A549 (cell line): ENCODE measurements around the gene SYTL2. TPM values are rescaled to one million over a fixed set of nuclear protein-coding genes. Genes with fewer than 3 reads are reported as not detected.
A peak's percentile ranks its signal among the peaks of the same experiment; 100 is the strongest.

ENCODE experiments used
- ATAC-seq, 2 experiments: fragments of 200-7000 bp in 1 of 2; fragments of >200 bp in 1 of 2; cut with Nextera tagmentation in 1 of 2; cut with Tn5 transposase in 1 of 2; 3 replicates each; pipeline versions ENCODE4 v1.8.0 to v1.9.1; 2018 to 2020; ENCODE audit warnings: mild to moderate bottlenecking in 1 of 2, moderate library complexity in 1 of 2
- CTCF ChIA-PET: fragments of 300-600 bp; sonication (Branson Sonifier 250); formaldehyde crosslinking; extraction: SDS; loops from one replicate; lab custom pipeline; 2021; ENCODE audit warnings: antibody characterized with exemption, inconsistent platforms; lab: Yijun Ruan, JAX
- POLR2A ChIA-PET: fragments of 350-600 bp; formaldehyde crosslinking; extraction: SDS; loops from one replicate; lab custom pipeline; 2021; ENCODE audit warnings: antibody characterized with exemption, inconsistent platforms; lab: Yijun Ruan, JAX
- DNase-seq, 2 experiments: peaks; one replicate each; pipeline versions ENCODE4 v3.0.0 to v3.0.0-alpha.2; 2011 to 2016; ENCODE audit warnings: low read depth in 1 of 2, low spot score in 1 of 2
- FAIRE-seq: peaks from 2 replicates; lab custom pipeline; 2011; peaks lifted over from hg19 to GRCh38; lab: Jason Lieb, UNC
- H3K27ac ChIP-seq, 2 experiments: fragments of >200 bp; sonication (Bioruptor Twin); formaldehyde crosslinking; 3 replicates each; pipeline ENCODE4 v1.5.1; 2016 to 2017
- H3K4me1 ChIP-seq: fragments of >200 bp; sonication (Bioruptor Twin); formaldehyde crosslinking; 3 replicates; pipeline ENCODE4 v1.6.1; 2016
- H3K4me2 ChIP-seq: fragments of >200 bp; sonication (Bioruptor Twin); formaldehyde crosslinking; 3 replicates; pipeline ENCODE4 v1.6.1; 2016
- H3K4me3 ChIP-seq: fragments of >200 bp; sonication (Bioruptor Twin); formaldehyde crosslinking; 3 replicates; pipeline ENCODE4 v1.5.1; 2016
- H3K9me3 ChIP-seq: fragments of >200 bp; sonication (Bioruptor Twin); formaldehyde crosslinking; 3 replicates; pipeline ENCODE4 v1.6.1; 2016
- ATOH8 ChIP-seq: fragments of 250-450 bp; sonication (Bioruptor Pico); IDR thresholded peaks from 2 replicates; pipeline ENCODE4 v1.5.0; 2020; ENCODE audit warnings: low read depth, mild to moderate bottlenecking, moderate library complexity
- BCL3 ChIP-seq: fragments of >200 bp; sonication (Bioruptor Twin); formaldehyde crosslinking; IDR thresholded peaks from 3 replicates; pipeline ENCODE4 v1.6.1; 2016
- CBX2 ChIP-seq: fragments of 200-600 bp; sonication (generic); IDR thresholded peaks from 2 replicates; pipeline ENCODE4 v1.6.1; 2016; ENCODE audit warnings: low read depth, mild to moderate bottlenecking, borderline replicate concordance
- CHD2 ChIP-seq: fragments of 150-350 bp; IDR thresholded peaks from 2 replicates; pipeline ENCODE4 v1.6.1; 2014; ENCODE audit warnings: low read length; ENCODE audit not compliant: partially characterized antibody
- CTCF ChIP-seq: fragments of >200 bp; sonication (Bioruptor Twin); formaldehyde crosslinking; IDR thresholded peaks from 3 replicates; pipeline ENCODE4 v1.5.1; 2016
- E2F6 ChIP-seq: IDR thresholded peaks from 2 replicates; pipeline ENCODE4 v1.6.1; 2012; ENCODE audit warnings: low read depth, borderline replicate concordance
- EHF ChIP-seq: fragments of 250-450 bp; sonication (Bioruptor Pico); IDR thresholded peaks from 2 replicates; pipeline ENCODE4 v1.5.0; 2020; ENCODE audit warnings: mild to moderate bottlenecking
- ESRRA ChIP-seq: fragments of 150-350 bp; IDR thresholded peaks from 2 replicates; pipeline ENCODE4 v1.6.1; 2014; ENCODE audit warnings: mild to moderate bottlenecking, low read length, borderline replicate concordance
- FOSB ChIP-seq: fragments of 250-450 bp; sonication (Bioruptor Pico); IDR thresholded peaks from 2 replicates; pipeline ENCODE4 v1.5.0; 2020; ENCODE audit warnings: mild to moderate bottlenecking, moderate library complexity
- GATA3 ChIP-seq: IDR thresholded peaks from 2 replicates; pipeline ENCODE4 v1.6.1; 2012; ENCODE audit warnings: borderline replicate concordance
- HMGXB4 ChIP-seq: fragments of 250-450 bp; sonication (Bioruptor Pico); IDR thresholded peaks from 2 replicates; pipeline ENCODE4 v1.5.0; 2021; ENCODE audit warnings: mild to moderate bottlenecking, moderate library complexity, borderline replicate concordance
- HOXB5 ChIP-seq: fragments of 250-450 bp; sonication (Bioruptor Pico); IDR thresholded peaks from 2 replicates; pipeline ENCODE4 v1.5.0; 2020; ENCODE audit warnings: mild to moderate bottlenecking, moderate library complexity
- MAFK ChIP-seq: fragments of 450-650 bp; IDR thresholded peaks from 2 replicates; pipeline ENCODE4 v1.6.1; 2014; ENCODE audit not compliant: partially characterized antibody
- NR3C1 ChIP-seq: fragments of >200 bp; sonication (Bioruptor Twin); formaldehyde crosslinking; IDR thresholded peaks from 3 replicates; pipeline ENCODE4 v1.6.1; 2017
- POLR2AphosphoS2 ChIP-seq: conservative IDR thresholded peaks from 2 replicates; pipeline ENCODE4 v1.6.1; 2012; ENCODE audit warnings: low read length, improper control_type of control experiment, inconsistent platforms
- RARB ChIP-seq: fragments of 250-450 bp; sonication (Bioruptor Pico); IDR thresholded peaks from 2 replicates; pipeline ENCODE4 v1.8.0; 2021; ENCODE audit warnings: mild to moderate bottlenecking, moderate library complexity
- RCOR1 ChIP-seq: fragments of 150-350 bp; IDR thresholded peaks from 2 replicates; pipeline ENCODE4 v1.6.1; 2014; ENCODE audit warnings: antibody characterized with exemption, low read length, low read depth
- RFX5 ChIP-seq: fragments of 450-650 bp; IDR thresholded peaks from 2 replicates; pipeline ENCODE4 v1.7.1; 2014; ENCODE audit warnings: antibody characterized with exemption, mild to moderate bottlenecking, moderate library complexity
- RNF2 ChIP-seq: fragments of 200-600 bp; sonication (generic); IDR thresholded peaks from 2 replicates; pipeline ENCODE4 v1.6.1; 2016; ENCODE audit warnings: low read depth, mild to moderate bottlenecking, antibody characterized with exemption, moderate library complexity, borderline replicate concordance
- USF2 ChIP-seq: fragments of 450-650 bp; IDR thresholded peaks from 2 replicates; pipeline ENCODE4 v1.6.1; 2014; ENCODE audit warnings: antibody characterized with exemption
- ZC3H11A ChIP-seq: fragments of 450-650 bp; IDR thresholded peaks from 2 replicates; pipeline ENCODE4 v1.6.1; 2014; ENCODE audit warnings: antibody characterized with exemption, mild to moderate bottlenecking
- ZFP36 ChIP-seq: fragments of 450-650 bp; IDR thresholded peaks from 2 replicates; pipeline ENCODE4 v1.6.1; 2014; ENCODE audit warnings: borderline replicate concordance; ENCODE audit not compliant: partially characterized antibody
- ZSCAN20 ChIP-seq: fragments of 250-450 bp; sonication (Bioruptor Pico); IDR thresholded peaks from 2 replicates; pipeline ENCODE4 v1.8.0; 2022; ENCODE audit warnings: mild to moderate bottlenecking, moderate library complexity
- WGBS: methylation state at CpG from one replicate; pipeline ENCODE4 v1.1.6; 2017; ENCODE audit errors: missing lambda C conversion rate; 5-methylcytosine and 5-hydroxymethylcytosine counted together
- polyA plus RNA-seq, 4 experiments: library from polyadenylated mRNA; depleted of rRNA in 3 of 4; stranded (reverse); fragments of >200 nt; fragmentation: RNase III in 1 of 4; extraction: RNeasy Plus Mini Kit Qiagen cat#74134 plus additional on column Dnase treatment in 1 of 4; gene quantifications; 2 replicates in 3 of 4; 3 replicates in 1 of 4; pipeline ENCODE4 v1.2.3, GENCODE V29; 2011 to 2017

SYTL2 gene
- polyA plus RNA-seq, 2 of the 4 experiments (the other 2 are of a cell fraction): 11.6 to 34.2 TPM

GRCh38 chr11:85826116-85826855 is 15.3 kb upstream of the SYTL2 start (continued):
- no peak for TF ChIP-seq HMGXB4 (CRISPR knock-in tag)
- TF ChIP-seq HOXB5 (CRISPR knock-in tag): no peak
- no peak for TF ChIP-seq RFX5
- no peak for TF ChIP-seq RCOR1
- TF ChIP-seq CBX2: no peak
- no peak for TF ChIP-seq NR3C1
- TF ChIP-seq ATOH8: no peak
- TF ChIP-seq FOSB (CRISPR knock-in tag): no peak
- peak; percentile 60 for TF ChIP-seq CTCF

- Histone ChIP-seq H3K4me3 (no peak overlapping the region), H3K27ac (peak overlapping the region in 1 of 2 experiments; percentile 2; a peak in 1 of 6 replicates), H3K4me1 (peaks cover 60% of the 10 kb centered on the region), H3K9me3 (no peaks in the 10 kb centered on the region), H3K4me2 (0 out of 3 replicates have a peak overlapping the region, but pooled peaks have one; percentile 15)
- 73% methylated on average over 3 of the region's 3 CpGs for WGBS
- DNase-seq (no peak), ATAC-seq (no peak), FAIRE-seq (no peak)
- POLR2A ChIA-PET: interaction anchor here (0.6 to 1.6 kb wide), 2 partner anchors 161 to 229 kb away, joined by 3 to 4 read pairs; partner anchors contain the start of gene CREBZF
- CTCF ChIA-PET: interaction anchor here (0.6 to 5.2 kb wide), 19 partner anchors 9 to 145 kb away, joined by 3 to 35 read pairs (median 4); partner anchors contain the start of gene CCDC83
- TF ChIP-seq CHD2: no peak
- no peak for TF ChIP-seq GATA3
- no peak for TF ChIP-seq RFX5
- no peak for TF ChIP-seq POLR2AphosphoS2
- TF ChIP-seq USF2: no peak
- no peak for TF ChIP-seq MAFK
- no peak for TF ChIP-seq RNF2
- TF ChIP-seq ZSCAN20: no peak
- TF ChIP-seq RARB (CRISPR knock-in tag): no peak
- no peak for TF ChIP-seq BCL3
- no peak for TF ChIP-seq ESRRA
- TF ChIP-seq EHF (CRISPR knock-in tag): no peak
- no peak for TF ChIP-seq E2F6
- no peak for TF ChIP-seq NR3C1
- no peak for TF ChIP-seq ZFP36
- TF ChIP-seq FOSB (CRISPR knock-in tag): no peak
- TF ChIP-seq ZC3H11A: no peak
These were observed 14.7 kb upstream of the SYTL2 start for GRCh38 chr11:85825616-85826015.
